HG03196 (cell line): Measurements from ENCODE around the gene ZNF841.
"Not testable (repeated sequence)": the region's sequence is repeated elsewhere in the genome, so short reads cannot be mapped to it uniquely, and the experiment has no call there.

Source experiments
- ATAC-seq: cut with Tn5 transposase; IDR thresholded peaks from one replicate; pipeline ENCODE4 v1.9.1; 2021; ENCODE audit not compliant: unreplicated experiment

The ZNF841 gene

DNA sequence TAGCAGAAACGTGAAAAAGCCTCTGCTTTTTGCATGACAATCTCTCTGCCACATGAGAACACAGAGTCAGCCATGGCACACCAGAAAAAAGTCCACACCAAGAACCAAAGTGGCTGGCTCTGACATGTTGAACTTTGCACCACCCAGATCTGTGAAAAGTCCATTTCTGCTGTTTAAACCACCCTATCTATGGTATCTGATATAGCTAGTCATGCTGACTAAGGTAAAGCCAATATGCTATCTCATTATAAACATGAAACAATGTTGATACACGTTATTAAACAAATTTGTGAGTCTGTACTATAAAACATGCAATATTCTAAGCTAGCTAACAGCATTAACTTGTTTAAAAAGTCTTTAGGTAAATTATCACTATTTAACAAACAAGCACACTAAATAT lies 25.9 kb downstream of the ZNF841 start:
- ATAC-seq, result no peak

- ATAC-seq, result no peak
These were observed 29.2 kb downstream of the ZNF841 start for GRCh38 chr19:52066258-52066863.

DNA sequence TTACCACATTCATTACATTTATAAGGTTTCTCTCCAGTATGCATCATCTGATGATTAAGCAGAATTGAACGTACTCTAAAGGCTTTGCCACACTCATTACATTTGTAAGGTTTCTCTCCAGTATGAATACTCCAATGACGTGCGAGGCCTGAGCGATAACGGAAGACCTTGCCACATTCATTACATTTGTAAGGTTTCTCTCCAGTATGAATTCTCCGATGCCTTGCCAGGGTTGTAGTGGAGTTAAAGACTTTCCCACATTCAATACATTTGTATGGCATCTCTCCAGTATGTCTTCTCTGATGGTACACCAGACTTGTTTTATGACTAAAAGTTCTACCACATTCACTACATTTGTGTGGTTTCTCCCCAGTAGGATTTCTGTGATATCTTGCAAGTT lies 30.2 kb downstream of the ZNF841 start:
- no peak for ATAC-seq

GRCh38 chr19:52056480-52056879 lies 39.1 kb downstream of the ZNF841 start:
- not testable (repeated sequence) for ATAC-seq

DNA sequence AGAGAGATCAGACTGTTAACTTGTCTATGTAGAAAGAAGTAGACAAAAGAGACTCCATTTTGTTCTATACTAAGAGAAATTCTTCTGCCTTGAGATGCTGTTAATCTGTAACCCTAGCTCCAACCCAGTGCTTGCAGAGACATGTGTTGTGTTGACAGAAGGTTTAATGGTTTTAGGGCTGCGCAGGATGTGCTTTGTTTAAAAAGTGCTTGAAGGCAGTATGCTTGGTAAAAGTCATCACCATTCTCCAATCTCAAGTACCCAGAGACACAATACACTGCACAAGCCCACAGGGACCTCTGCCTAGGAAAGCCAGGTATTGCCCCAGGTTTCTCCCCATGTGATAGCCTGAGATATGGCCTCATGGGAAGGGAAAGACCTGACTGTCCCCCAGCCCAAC lies 43.8 kb downstream of the ZNF841 start:
- not testable (repeated sequence) for ATAC-seq

DNA sequence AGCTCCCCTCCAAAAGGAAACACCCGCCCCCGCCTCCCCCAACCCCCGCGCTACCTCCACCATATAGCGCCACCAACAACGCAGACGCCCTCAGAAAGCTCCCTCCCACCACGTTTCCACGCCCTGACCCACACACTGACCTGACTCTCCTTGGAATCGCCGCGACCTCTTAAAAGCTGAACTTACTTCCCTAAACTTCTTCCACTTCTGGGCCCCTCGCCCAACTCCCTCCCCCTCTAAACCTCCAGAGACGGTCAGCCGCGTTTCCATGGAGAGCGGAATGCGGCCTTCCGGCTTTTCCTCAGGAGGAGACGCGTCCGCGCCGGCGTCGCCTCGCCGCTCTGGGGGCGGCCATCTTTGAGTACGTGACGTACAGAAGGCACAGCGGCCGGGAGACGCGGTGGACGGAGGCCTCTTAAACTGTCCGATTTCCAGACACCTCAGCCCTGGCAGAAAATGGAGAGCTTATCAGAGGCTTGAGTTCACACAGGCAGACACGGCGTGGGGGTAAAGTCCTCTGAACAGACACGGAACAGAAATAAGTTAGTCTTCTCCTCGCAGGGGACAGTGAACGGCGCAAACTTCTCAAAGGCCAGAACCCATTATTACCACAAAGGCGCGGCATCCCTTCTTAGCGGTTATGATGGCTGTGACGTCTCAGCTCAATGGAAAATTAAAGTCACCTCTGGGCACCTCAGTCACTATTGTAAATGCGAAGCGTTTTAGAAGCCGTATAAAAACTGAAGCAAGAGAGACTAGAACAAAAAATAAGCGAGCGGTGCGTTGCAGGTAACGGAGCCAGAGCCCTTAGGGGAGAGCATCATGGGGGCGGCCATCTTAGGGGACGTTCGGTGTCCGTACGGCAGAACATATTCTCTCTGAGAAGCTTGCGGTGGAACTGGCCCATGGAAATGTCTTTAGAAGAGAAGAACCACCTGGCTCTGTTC lies 46.7 kb downstream of the ZNF841 start, which contains the start of gene ZNF432:
Gene ZNF432 (minus strand): TSS at position 284 of the 947 bp plus-strand sequence. CDS start 1,970 bp downstream, outside the sequence.
- peak; percentile 94 for ATAC-seq

- ATAC-seq, result no peak
These were observed 56.4 kb downstream of the ZNF841 start for GRCh38 chr19:52039169-52039568.

DNA sequence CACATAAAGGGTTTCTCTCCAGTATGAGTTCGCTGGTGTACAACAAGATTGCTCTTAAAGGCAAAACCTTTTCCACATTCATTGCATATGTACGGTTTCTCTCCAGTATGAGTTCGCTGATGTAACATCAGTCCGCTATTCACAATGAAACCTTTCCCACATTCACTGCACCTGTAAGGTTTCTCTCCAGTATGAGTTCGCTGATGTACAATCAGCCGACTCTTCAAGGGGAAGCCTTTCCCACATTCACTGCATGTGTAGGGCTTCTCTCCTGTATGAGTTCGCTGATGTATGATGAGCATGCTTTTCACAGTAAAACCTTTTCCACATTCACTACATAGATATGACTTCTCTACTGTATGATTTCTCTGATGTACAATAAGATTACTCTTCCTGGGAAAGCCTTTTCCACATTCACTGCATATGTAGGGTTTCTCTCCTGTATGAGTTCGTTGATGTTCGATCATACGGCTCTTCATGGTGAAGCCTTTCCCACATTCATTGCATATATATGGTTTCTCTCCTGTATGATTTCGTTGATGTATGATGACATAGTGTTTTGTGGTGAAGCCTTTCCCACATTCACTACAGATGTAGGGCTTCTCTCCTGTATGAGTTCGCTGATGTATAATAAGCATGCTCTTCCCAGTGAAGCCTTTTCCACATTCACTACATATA lies 61.4 kb downstream of the ZNF841 start:
- ATAC-seq, result no peak

GRCh38 chr19:52028780-52029123 lies 66.8 kb downstream of the ZNF841 start:
- peak; percentile 26 for ATAC-seq

- ATAC-seq, result peak; percentile 89
These were observed 67.4 kb downstream of the ZNF841 start, which contains the start of gene ZNF614 for GRCh38 chr19:52028027-52028779. TSS of gene ZNF614 (minus strand) at chr19:52028379. CDS start at chr19:52025745, 2,634 bp downstream.

- ATAC-seq, result not testable (repeated sequence)
These were observed 69.1 kb downstream of the ZNF841 start for GRCh38 chr19:52026255-52026990.

GRCh38 chr19:52024478-52024877 lies 71.1 kb downstream of the ZNF841 start:
- ATAC-seq, result not testable (repeated sequence)

DNA sequence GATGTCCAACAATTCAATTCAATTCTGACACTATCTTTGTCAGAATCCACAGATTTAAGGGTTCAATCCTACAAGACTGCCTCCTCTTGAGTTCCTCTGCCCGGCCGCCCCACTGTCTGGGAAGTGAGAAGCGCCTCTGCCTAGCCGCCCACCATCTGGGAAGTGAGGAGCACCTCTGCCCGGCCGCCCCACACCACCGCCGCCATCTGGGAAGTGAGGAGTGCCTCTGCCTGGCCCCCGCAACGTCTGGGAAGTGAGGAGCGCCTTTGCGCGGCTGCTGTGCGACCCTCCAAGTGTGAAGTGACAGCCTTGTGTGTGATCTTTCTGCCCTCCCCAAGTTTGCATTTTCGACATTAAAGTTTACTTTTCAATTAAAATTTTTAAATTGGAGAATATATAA lies 73.4 kb downstream of the ZNF841 start:
- no peak for ATAC-seq

DNA sequence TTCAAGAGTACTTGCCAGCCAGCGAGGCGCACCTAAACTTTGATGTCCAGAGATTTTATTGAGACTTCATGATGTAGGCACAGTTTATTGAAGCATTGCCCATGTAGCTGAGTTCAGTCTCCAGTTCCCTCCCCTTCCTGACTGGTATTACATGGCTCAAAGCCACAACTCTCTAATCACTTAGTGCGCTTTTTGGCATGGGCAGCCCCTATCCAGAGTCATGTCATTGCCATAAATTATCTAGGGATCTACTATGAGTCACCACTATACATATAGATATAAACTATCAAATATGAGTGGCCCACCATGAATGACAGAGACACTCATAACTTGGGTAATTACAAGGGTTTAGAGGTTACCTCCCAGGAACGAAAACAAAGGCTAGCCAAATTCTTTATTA lies 75.1 kb downstream of the ZNF841 start:
- ATAC-seq, result no peak
